HFFc6 (cell line): ENCODE results near the gene FAM124B. TPM values are rescaled to one million over a fixed set of nuclear protein-coding genes. Genes with fewer than 3 reads are reported as not detected.

ENCODE experiments used
- DNase-seq: peaks from one replicate; pipeline ENCODE4 v3.0.0-alpha.2; 2018
- H3K27ac Mint-ChIP-seq: 2 replicates; pipeline ENCODE4 v1.8.0; 2020; ENCODE audit warnings: mild to moderate bottlenecking, mixed read lengths
- H3K27me3 Mint-ChIP-seq: 2 replicates; pipeline ENCODE4 v1.8.0; 2021; ENCODE audit warnings: mild to moderate bottlenecking, moderate library complexity, mixed read lengths; ENCODE audit not compliant: insufficient read depth
- H3K36me3 Mint-ChIP-seq: 2 replicates; pipeline ENCODE4 v1.8.0; 2021; ENCODE audit warnings: low read depth, mixed read lengths
- H3K4me1 Mint-ChIP-seq: 2 replicates; pipeline ENCODE4 v1.8.0; 2020; ENCODE audit warnings: low read depth, mixed read lengths
- H3K4me3 Mint-ChIP-seq: 2 replicates; pipeline ENCODE4 v1.8.0; 2020; ENCODE audit warnings: mild to moderate bottlenecking, moderate library complexity, mixed read lengths
- H3K9me3 Mint-ChIP-seq: 2 replicates; pipeline ENCODE4 v1.8.0; 2020; ENCODE audit warnings: mild to moderate bottlenecking, mixed read lengths
- total RNA-seq, 6 experiments: library from RNA; stranded (reverse); fragmentation: NEBNext Ultra II Directional; extraction: Animal tissue kit (Norgen Biotek cat#: 25700); gene quantifications; 2 replicates in 1 of 6; 3 replicates in 5 of 6; pipeline ENCODE4 v1.2.3, GENCODE V29; 2021
- TF ChIP-seq, protein P1 (sequence below): fragments of 200-600 bp; sonication (generic); IDR thresholded peaks from 2 replicates; pipeline ENCODE4 v1.5.0; 2021; ENCODE audit warnings: antibody characterized with exemption, mild to moderate bottlenecking

The FAM124B gene
- total RNA-seq, 6 experiments from 2014 or later: 0.10 TPM; not detected in 5

DNA sequence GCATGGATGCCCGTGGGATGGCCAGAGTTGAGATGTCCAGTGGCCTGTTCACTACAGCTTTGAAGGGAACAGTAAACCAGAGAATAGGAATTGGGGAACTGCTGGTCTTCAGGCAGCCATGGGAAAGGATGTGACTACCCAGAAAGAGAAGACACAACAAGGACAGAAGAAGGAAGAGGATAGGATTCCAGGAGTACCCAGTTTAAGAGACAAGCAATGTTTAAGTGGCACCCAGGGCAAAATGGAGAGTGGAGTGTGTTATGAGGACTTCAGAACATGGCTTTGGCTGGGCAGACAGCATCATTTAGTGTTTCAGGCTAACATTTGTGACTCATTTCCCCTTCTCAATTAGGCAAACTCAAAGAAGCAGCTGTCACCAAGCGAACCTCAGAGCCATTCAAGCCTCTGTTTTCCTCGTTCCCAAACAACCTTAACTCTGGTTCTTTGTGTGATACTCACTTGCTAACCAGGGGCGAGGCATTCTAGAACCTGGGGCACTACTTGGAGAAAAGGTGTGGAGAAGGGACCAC lies 4.0 kb upstream of the FAM124B start:
- H3K4me3 Mint-ChIP-seq: no peak overlapping the region

DNA sequence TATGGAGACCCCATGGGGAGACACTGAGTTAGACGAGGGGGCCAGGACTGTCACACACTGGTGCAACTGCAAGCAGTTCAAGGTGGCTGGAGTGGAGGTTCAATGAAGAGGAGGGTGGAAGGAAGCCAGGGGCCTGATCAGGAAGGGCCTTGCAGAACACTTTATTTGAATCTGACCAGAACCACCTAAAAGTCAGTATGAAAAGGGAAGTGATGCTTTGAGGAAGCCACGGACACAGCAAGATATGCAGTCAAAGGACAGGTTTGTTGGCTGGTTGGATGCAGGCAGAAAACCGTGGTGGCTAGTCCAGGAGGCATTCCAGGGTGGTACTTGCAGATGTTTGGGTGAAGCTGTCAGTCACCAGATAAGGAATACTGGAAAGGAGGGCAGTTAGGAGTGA lies 3.5 kb upstream of the FAM124B start:
- Mint-ChIP-seq H3K4me1 (peaks cover 8% of the 10 kb centered on the region; the same call in 1 of the 2 replicates), H3K27me3 (peaks cover 8% of the 10 kb centered on the region), H3K36me3 (no peaks in the 10 kb centered on the region), H3K4me3 (no peak overlapping the region), H3K27ac (no peak overlapping the region), H3K9me3 (no peaks in the 10 kb centered on the region)
- TF ChIP-seq, protein P1, sequence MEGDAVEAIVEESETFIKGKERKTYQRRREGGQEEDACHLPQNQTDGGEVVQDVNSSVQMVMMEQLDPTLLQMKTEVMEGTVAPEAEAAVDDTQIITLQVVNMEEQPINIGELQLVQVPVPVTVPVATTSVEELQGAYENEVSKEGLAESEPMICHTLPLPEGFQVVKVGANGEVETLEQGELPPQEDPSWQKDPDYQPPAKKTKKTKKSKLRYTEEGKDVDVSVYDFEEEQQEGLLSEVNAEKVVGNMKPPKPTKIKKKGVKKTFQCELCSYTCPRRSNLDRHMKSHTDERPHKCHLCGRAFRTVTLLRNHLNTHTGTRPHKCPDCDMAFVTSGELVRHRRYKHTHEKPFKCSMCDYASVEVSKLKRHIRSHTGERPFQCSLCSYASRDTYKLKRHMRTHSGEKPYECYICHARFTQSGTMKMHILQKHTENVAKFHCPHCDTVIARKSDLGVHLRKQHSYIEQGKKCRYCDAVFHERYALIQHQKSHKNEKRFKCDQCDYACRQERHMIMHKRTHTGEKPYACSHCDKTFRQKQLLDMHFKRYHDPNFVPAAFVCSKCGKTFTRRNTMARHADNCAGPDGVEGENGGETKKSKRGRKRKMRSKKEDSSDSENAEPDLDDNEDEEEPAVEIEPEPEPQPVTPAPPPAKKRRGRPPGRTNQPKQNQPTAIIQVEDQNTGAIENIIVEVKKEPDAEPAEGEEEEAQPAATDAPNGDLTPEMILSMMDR: no peak
- DNase-seq: no peak

More for the DNA sequence above, 4.0 kb upstream of the FAM124B start:
- no peaks in the 10 kb centered on the region for H3K36me3 Mint-ChIP-seq
- peaks cover 8% of the 10 kb centered on the region for H3K27me3 Mint-ChIP-seq
- no peak overlapping the region for H3K27ac Mint-ChIP-seq
- TF ChIP-seq, protein P1: no peak
- no peak for DNase-seq
- H3K4me1 Mint-ChIP-seq: peaks cover 11% of the 10 kb centered on the region
- no peaks in the 10 kb centered on the region for H3K9me3 Mint-ChIP-seq

GRCh38 chr2:224404796-224405195 lies 2.9 kb upstream of the FAM124B start:
- no peaks in the 10 kb centered on the region for H3K9me3 Mint-ChIP-seq
- DNase-seq: no peak
- H3K4me3 Mint-ChIP-seq: no peak overlapping the region
- H3K4me1 Mint-ChIP-seq: peaks cover 8% of the 10 kb centered on the region; the same call in 1 of the 2 replicates
- H3K27ac Mint-ChIP-seq: no peak overlapping the region
- TF ChIP-seq, protein P1: no peak
- peaks cover 8% of the 10 kb centered on the region for H3K27me3 Mint-ChIP-seq
- H3K36me3 Mint-ChIP-seq: no peaks in the 10 kb centered on the region

DNA sequence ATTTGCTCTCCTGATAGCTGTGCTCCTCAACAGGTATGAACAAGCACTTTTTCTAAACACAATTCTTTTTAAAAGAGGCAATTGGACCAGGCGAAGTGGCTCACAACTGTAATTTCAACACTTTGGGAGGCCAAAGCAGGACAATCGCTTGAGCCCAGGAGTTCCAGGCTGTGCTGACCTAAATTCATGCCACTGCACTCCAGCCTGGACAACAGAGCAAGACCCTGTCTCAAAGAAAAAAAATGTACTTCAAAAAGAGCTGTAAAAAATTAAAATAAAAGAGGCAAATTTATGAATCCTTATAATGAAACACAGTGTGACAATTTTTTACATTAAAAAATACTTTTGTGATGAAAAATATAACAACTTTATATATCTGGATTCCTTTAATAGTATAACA lies 1.8 kb upstream of the FAM124B start:
- H3K4me3 Mint-ChIP-seq: no peak overlapping the region
- H3K27ac Mint-ChIP-seq: no peak overlapping the region
- H3K9me3 Mint-ChIP-seq: no peaks in the 10 kb centered on the region
- peaks cover 8% of the 10 kb centered on the region for H3K27me3 Mint-ChIP-seq
- H3K4me1 Mint-ChIP-seq: peaks cover 8% of the 10 kb centered on the region; the same call in 1 of the 2 replicates
- TF ChIP-seq, protein P1: no peak
- no peaks in the 10 kb centered on the region for H3K36me3 Mint-ChIP-seq
- DNase-seq: no peak

DNA sequence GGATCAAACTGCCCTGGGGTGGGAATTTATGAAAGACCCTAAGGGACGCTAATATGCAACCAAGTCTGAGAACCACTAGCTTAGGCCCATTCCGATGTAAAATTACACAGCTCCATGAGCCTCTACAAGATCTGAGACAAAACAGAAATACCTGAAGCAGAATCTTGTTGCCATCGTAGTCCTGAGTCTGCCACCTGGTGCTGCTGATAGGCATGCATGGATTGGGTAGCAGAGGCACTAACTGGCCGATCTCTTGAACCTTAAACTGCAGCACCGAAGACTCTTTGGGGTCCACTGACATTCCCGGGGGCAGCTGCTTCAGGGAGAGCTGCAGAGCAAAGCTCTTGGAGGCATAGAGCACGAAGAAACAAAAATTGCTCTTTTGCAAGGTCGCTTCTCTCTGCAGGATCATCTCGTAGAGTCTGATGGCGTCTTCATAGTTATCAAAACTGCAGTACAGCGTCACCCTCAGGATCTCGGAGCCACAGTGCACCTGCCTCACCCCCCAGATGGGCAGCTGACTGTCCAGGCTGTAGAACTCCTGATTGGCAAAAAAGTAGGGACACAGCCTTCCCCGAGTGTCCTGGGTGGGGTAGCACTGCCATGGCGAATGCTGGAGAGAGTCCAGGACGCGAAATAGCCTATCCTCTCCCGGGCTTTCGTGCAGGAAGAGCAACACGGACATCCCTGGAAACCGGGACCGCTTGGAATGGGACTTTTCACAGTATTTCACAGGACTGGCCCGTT lies 848 bp downstream of the FAM124B start:
- Mint-ChIP-seq H3K9me3 (no peaks in the 10 kb centered on the region), H3K4me1 (peaks cover 8% of the 10 kb centered on the region; the same call in 1 of the 2 replicates), H3K36me3 (no peaks in the 10 kb centered on the region), H3K27ac (no peak overlapping the region), H3K27me3 (peaks cover 18% of the 10 kb centered on the region), H3K4me3 (no peak overlapping the region)
- TF ChIP-seq, protein P1: no peak
- DNase-seq: no peak
